Hypothalamus (tissue), 51 donors: Measurements from ENCODE around the gene SMIM13.

Source experiments
- DNase-seq, 51 donors: peaks; one replicate each; lab custom pipeline; 2025; lab: John Stamatoyannopoulos, UW

The SMIM13 gene

GRCh38 chr6:11183761-11184362, 90.2 kb downstream of the SMIM13 start:
- DNase-seq: no peak

- no peak for DNase-seq
Measured at GRCh38 chr6:11185204-11185842, 91.7 kb downstream of the SMIM13 start.

GRCh38 chr6:11187301-11187700, 93.7 kb downstream of the SMIM13 start:
- no peak for DNase-seq
